H9 (cell line): ENCODE measurements around the gene ADGRG2. TPM values are rescaled to one million over a fixed set of nuclear protein-coding genes. Genes with fewer than 3 reads are reported as not detected.

Source experiments
- DNase-seq: peaks from one replicate; pipeline ENCODE4 v3.0.0-alpha.2; 2017
- H2AFZ ChIP-seq: one replicate; pipeline ENCODE4 v1.6.1; 2013; ENCODE audit warnings: mild to moderate bottlenecking, low read length, control low read depth, moderate library complexity
- H2AK5ac ChIP-seq: 2 replicates; pipeline ENCODE4 v1.6.1; 2013; ENCODE audit warnings: low read length, control low read depth, mixed read lengths; ENCODE audit not compliant: insufficient read length
- H2BK120ac ChIP-seq: one replicate; pipeline ENCODE4 v1.6.1; 2013; ENCODE audit warnings: low read depth, mild to moderate bottlenecking, low read length, control low read depth, inconsistent platforms; ENCODE audit not compliant: poor library complexity, severe bottlenecking
- H2BK12ac ChIP-seq: 2 replicates; pipeline ENCODE4 v1.6.1; 2013; ENCODE audit warnings: low read length, control low read depth, mixed read lengths, low read depth; ENCODE audit not compliant: insufficient read length
- H2BK15ac ChIP-seq: 2 replicates; pipeline ENCODE4 v1.6.1; 2013; ENCODE audit warnings: low read depth, low read length, control low read depth
- H2BK20ac ChIP-seq: one replicate; pipeline ENCODE4 v1.6.1; 2013; ENCODE audit warnings: low read depth, mild to moderate bottlenecking, low read length, control low read depth, inconsistent platforms; ENCODE audit not compliant: poor library complexity, severe bottlenecking
- H2BK5ac ChIP-seq: 2 replicates; pipeline ENCODE4 v1.6.1; 2013; ENCODE audit warnings: low read length, control low read depth, mixed read lengths; ENCODE audit not compliant: insufficient read length
- H3K14ac ChIP-seq: 2 replicates; pipeline ENCODE4 v1.6.1; 2013; ENCODE audit warnings: low read length, control low read depth; ENCODE audit not compliant: insufficient read depth
- H3K18ac ChIP-seq: 2 replicates; pipeline ENCODE4 v1.6.1; 2013; ENCODE audit warnings: low read depth, mild to moderate bottlenecking, mixed read lengths, low read length, control low read depth; ENCODE audit not compliant: insufficient read length
- H3K23ac ChIP-seq: 2 replicates; pipeline ENCODE4 v1.6.1; 2013; ENCODE audit warnings: low read length, control low read depth, mixed read lengths, low read depth; ENCODE audit not compliant: insufficient read length
- H3K23me2 ChIP-seq: 2 replicates; pipeline ENCODE4 v1.6.1; 2013; ENCODE audit warnings: low read depth, mild to moderate bottlenecking, mixed read lengths, low read length, control low read depth; ENCODE audit not compliant: insufficient read length, poor library complexity, severe bottlenecking
- H3K27ac ChIP-seq: 2 replicates; pipeline ENCODE4 v1.5.1; 2013; ENCODE audit warnings: low read length, control low read depth, mixed read lengths, low read depth; ENCODE audit not compliant: insufficient read length
- H3K27me3 ChIP-seq: 2 replicates; pipeline ENCODE4 v1.6.1; 2013; ENCODE audit warnings: low read length, control low read depth, inconsistent platforms; ENCODE audit not compliant: insufficient read depth
- H3K4ac ChIP-seq: 2 replicates; pipeline ENCODE4 v1.6.1; 2013; ENCODE audit warnings: low read depth, mild to moderate bottlenecking, control low read depth, inconsistent platforms, low read length, moderate library complexity
- H3K4me1 ChIP-seq: 2 replicates; pipeline ENCODE4 v1.6.1; 2013; ENCODE audit warnings: low read length, control low read depth, inconsistent platforms; ENCODE audit not compliant: insufficient read depth
- H3K4me2 ChIP-seq: 2 replicates; pipeline ENCODE4 v1.6.1; 2013; ENCODE audit warnings: low read length, control low read depth, mixed read lengths; ENCODE audit not compliant: insufficient read length, insufficient read depth
- H3K56ac ChIP-seq: 2 replicates; pipeline ENCODE4 v1.6.1; 2013; ENCODE audit warnings: low read depth, mild to moderate bottlenecking, mixed read lengths, low read length, control low read depth; ENCODE audit not compliant: insufficient read length
- H3K79me1 ChIP-seq: 2 replicates; pipeline ENCODE4 v1.6.1; 2013; ENCODE audit warnings: low read depth, mild to moderate bottlenecking, moderate library complexity, low read length, control low read depth, inconsistent platforms; ENCODE audit not compliant: insufficient read depth, poor library complexity, severe bottlenecking
- H3K79me2 ChIP-seq: 2 replicates; pipeline ENCODE4 v1.6.1; 2013; ENCODE audit warnings: low read length, control low read depth, inconsistent platforms; ENCODE audit not compliant: insufficient read depth
- H3K9ac ChIP-seq: 2 replicates; pipeline ENCODE4 v1.6.1; 2013; ENCODE audit warnings: low read length, control low read depth, mixed read lengths; ENCODE audit not compliant: insufficient read length; ENCODE audit errors: extremely low read depth
- H3K9me3 ChIP-seq: one replicate; pipeline ENCODE4 v1.6.1; 2013; ENCODE audit warnings: low read depth, low read length, inconsistent platforms; ENCODE audit not compliant: control insufficient read depth
- H3T11ph ChIP-seq: one replicate; pipeline ENCODE4 v1.6.1; 2013; ENCODE audit warnings: mild to moderate bottlenecking, low read length, control low read depth, inconsistent platforms
- H4K20me1 ChIP-seq: one replicate; pipeline ENCODE4 v1.6.1; 2013; ENCODE audit not compliant: control insufficient read depth, insufficient read length, insufficient read depth
- H4K5ac ChIP-seq: 2 replicates; pipeline ENCODE4 v1.6.1; 2013; ENCODE audit warnings: low read depth, mild to moderate bottlenecking, mixed read lengths, low read length, control low read depth; ENCODE audit not compliant: insufficient read length
- H4K8ac ChIP-seq: replicated peaks from 2 replicates; pipeline ENCODE4 v1.6.1; 2013; ENCODE audit warnings: low read length, control low read depth, mixed read lengths, low read depth; ENCODE audit not compliant: insufficient read length
- H4K91ac ChIP-seq: 2 replicates; pipeline ENCODE4 v1.6.1; 2013; ENCODE audit warnings: low read depth, mild to moderate bottlenecking, moderate library complexity, mixed read lengths, low read length, control low read depth; ENCODE audit not compliant: insufficient read length
- H3K27ac Mint-ChIP-seq, 3 experiments: 2 replicates in 2 of 3; 3 replicates in 1 of 3; pipeline ENCODE4 v1.8.0; 2020 to 2021; ENCODE audit warnings: mixed read lengths in 3 of 3, mild to moderate bottlenecking in 1 of 3, moderate library complexity in 1 of 3
- H3K27me3 Mint-ChIP-seq: 2 replicates; pipeline ENCODE4 v1.8.0; 2021; ENCODE audit warnings: low read depth, mild to moderate bottlenecking, moderate library complexity, mixed read lengths
- H3K36me3 Mint-ChIP-seq, 3 experiments: 2 replicates in 2 of 3; 3 replicates in 1 of 3; pipeline ENCODE4 v1.8.0; 2020 to 2021; ENCODE audit warnings: low read depth in 3 of 3, mixed read lengths in 3 of 3; ENCODE audit not compliant: insufficient read depth in 1 of 3
- H3K4me1 Mint-ChIP-seq, 2 experiments: 2 replicates each; pipeline ENCODE4 v1.8.0; 2020; ENCODE audit warnings: mixed read lengths in 2 of 2
- H3K4me3 Mint-ChIP-seq, 2 experiments: 2 replicates in 1 of 2; 3 replicates in 1 of 2; pipeline ENCODE4 v1.8.0; 2020 to 2021; ENCODE audit warnings: mild to moderate bottlenecking in 2 of 2, mixed read lengths in 2 of 2, moderate library complexity in 1 of 2
- H3K9me3 Mint-ChIP-seq, 2 experiments: 2 replicates in 1 of 2; 3 replicates in 1 of 2; pipeline ENCODE4 v1.8.0; 2020; ENCODE audit warnings: mild to moderate bottlenecking in 2 of 2, mixed read lengths in 2 of 2, moderate library complexity in 1 of 2
- WGBS: extraction: QIAGEN DNeasy Blood & Tissue Kit; methylation state at CpG from one replicate; pipeline ENCODE4 v1.1.7; 2013; ENCODE audit warnings: missing lambda C conversion rate, low lambda C conversion rate, mixed read lengths; ENCODE audit not compliant: insufficient read length; ENCODE audit errors: extremely low coverage; 5-methylcytosine and 5-hydroxymethylcytosine counted together
- total RNA-seq: library from RNA; stranded (reverse); gene quantifications from 2 replicates; pipeline ENCODE4 v1.2.1, GENCODE V29; 2021
- TF ChIP-seq, protein P1 (sequence below): fragments of 200-600 bp; sonication (generic); conservative IDR thresholded peaks from 3 replicates; pipeline ENCODE4 v1.8.0; 2021; ENCODE audit warnings: antibody characterized with exemption, mild to moderate bottlenecking

Gene ADGRG2
- total RNA-seq, 1 experiment from 2014 or later = 6.8 TPM

DNA sequence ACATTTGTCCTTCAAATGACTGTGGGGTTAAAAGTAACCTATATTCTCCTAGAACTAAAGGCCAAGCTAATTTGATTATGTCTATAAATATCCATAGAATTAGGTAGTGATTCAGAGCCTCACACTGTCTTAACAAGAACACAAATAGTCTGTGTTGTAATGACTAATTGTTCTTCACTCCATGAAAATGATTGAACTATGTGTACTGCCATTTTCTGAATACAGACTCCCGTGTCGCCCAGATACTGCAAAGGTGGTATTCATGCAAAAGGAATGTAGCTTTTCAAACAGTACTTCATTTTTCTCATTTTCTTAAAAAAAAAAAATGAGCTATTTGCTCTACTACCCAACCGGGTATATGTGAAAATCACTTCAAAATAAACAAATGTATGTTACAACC is 127.0 kb downstream of the ADGRG2 start:
- H3K23me2 ChIP-seq = no peaks in the 10 kb centered on the region
- no peak overlapping the region for H3K4ac ChIP-seq
- no peak overlapping the region for H3K23ac ChIP-seq
- H4K5ac ChIP-seq = no peak overlapping the region
- no peak overlapping the region for H3T11ph ChIP-seq
- peaks cover 4% of the 10 kb centered on the region; the same call in 1 of the 2 replicates for H3K4me1 ChIP-seq
- H3K18ac ChIP-seq = no peak overlapping the region
- H3K9me3 ChIP-seq = peaks cover 9% of the 10 kb centered on the region
- no peak overlapping the region for H2AK5ac ChIP-seq
- TF ChIP-seq, protein P1, sequence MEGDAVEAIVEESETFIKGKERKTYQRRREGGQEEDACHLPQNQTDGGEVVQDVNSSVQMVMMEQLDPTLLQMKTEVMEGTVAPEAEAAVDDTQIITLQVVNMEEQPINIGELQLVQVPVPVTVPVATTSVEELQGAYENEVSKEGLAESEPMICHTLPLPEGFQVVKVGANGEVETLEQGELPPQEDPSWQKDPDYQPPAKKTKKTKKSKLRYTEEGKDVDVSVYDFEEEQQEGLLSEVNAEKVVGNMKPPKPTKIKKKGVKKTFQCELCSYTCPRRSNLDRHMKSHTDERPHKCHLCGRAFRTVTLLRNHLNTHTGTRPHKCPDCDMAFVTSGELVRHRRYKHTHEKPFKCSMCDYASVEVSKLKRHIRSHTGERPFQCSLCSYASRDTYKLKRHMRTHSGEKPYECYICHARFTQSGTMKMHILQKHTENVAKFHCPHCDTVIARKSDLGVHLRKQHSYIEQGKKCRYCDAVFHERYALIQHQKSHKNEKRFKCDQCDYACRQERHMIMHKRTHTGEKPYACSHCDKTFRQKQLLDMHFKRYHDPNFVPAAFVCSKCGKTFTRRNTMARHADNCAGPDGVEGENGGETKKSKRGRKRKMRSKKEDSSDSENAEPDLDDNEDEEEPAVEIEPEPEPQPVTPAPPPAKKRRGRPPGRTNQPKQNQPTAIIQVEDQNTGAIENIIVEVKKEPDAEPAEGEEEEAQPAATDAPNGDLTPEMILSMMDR = no peak
- no peak for DNase-seq
- no peak overlapping the region for H3K9ac ChIP-seq
- no peak overlapping the region for H4K91ac ChIP-seq
- no peak overlapping the region for H2BK120ac ChIP-seq
- H4K8ac ChIP-seq = no peak overlapping the region
- H3K36me3 Mint-ChIP-seq = peaks cover 0 to 10% (median 6%) of the 10 kb centered on the region in 3 experiments; a peak in 3 of 7 replicates
- no CpG with 5 or more reads among the region's 3 CpGs for WGBS
- no peak overlapping the region for H3K27ac Mint-ChIP-seq
- no peak overlapping the region for H3K4me3 Mint-ChIP-seq
- H3K27me3 ChIP-seq = no peaks in the 10 kb centered on the region
- H3K79me1 ChIP-seq = no peaks in the 10 kb centered on the region
- no peak overlapping the region for H2BK15ac ChIP-seq
- H3K27ac ChIP-seq = no peak overlapping the region
- H3K56ac ChIP-seq = no peak overlapping the region
- no peak overlapping the region for H2BK5ac ChIP-seq
- H3K27me3 Mint-ChIP-seq = no peaks in the 10 kb centered on the region
- H2AFZ ChIP-seq = no peak overlapping the region
- H3K14ac ChIP-seq = no peak overlapping the region
- H3K4me1 Mint-ChIP-seq = peaks cover 15 to 25% of the 10 kb centered on the region in 2 experiments
- H3K79me2 ChIP-seq = no peaks in the 10 kb centered on the region
- no peak overlapping the region for H3K4me2 ChIP-seq
- peaks cover 43 to 44% of the 10 kb centered on the region in 2 experiments for H3K9me3 Mint-ChIP-seq
- no peaks in the 10 kb centered on the region for H4K20me1 ChIP-seq
- no peak overlapping the region for H2BK20ac ChIP-seq
- H2BK12ac ChIP-seq = no peak overlapping the region
